Endothelial cell of umbilical vein (primary cell): ENCODE data around the gene SEPTIN7.

ENCODE experiments used
- EZH2 ChIP-seq: IDR thresholded peaks from 2 replicates; pipeline ENCODE4 v1.6.1; 2012; ENCODE audit warnings: borderline replicate concordance, low read depth, mild to moderate bottlenecking, moderate library complexity, low read length, inconsistent platforms; ENCODE audit not compliant: severe bottlenecking
- FOS ChIP-seq: IDR thresholded peaks from 2 replicates; pipeline ENCODE4 v1.6.1; 2011; ENCODE audit warnings: mild to moderate bottlenecking, low read length, moderate library complexity, borderline replicate concordance; ENCODE audit not compliant: insufficient read depth
- POLR2A ChIP-seq: IDR thresholded peaks from 2 replicates; pipeline ENCODE4 v1.6.1; 2012; ENCODE audit warnings: low read depth, mild to moderate bottlenecking, control low read depth, low read length
- POLR2AphosphoS5 ChIP-seq: IDR thresholded peaks from 2 replicates; pipeline ENCODE4 v1.6.1; 2012; ENCODE audit warnings: low read depth, mild to moderate bottlenecking, control low read depth, low read length, moderate library complexity; ENCODE audit not compliant: insufficient read depth
- TF ChIP-seq, protein P1 (sequence below), 2 donors: IDR thresholded peaks; 1 replicate in 1 of 2; 2 replicates in 1 of 2; pipeline ENCODE4 v1.5.1; 2011; ENCODE audit warnings: low read length in 2 of 2, mild to moderate bottlenecking in 2 of 2, moderate library complexity in 2 of 2, control low read depth in 1 of 2, inconsistent platforms in 1 of 2, low read depth in 1 of 2; ENCODE audit not compliant: insufficient read depth in 1 of 2; ENCODE audit errors: extremely low read depth in 1 of 2
- TF ChIP-seq, protein P2 (sequence below): IDR thresholded peaks from 2 replicates; pipeline ENCODE4 v1.6.1; 2011; ENCODE audit not compliant: insufficient read depth, insufficient read length

DNA sequence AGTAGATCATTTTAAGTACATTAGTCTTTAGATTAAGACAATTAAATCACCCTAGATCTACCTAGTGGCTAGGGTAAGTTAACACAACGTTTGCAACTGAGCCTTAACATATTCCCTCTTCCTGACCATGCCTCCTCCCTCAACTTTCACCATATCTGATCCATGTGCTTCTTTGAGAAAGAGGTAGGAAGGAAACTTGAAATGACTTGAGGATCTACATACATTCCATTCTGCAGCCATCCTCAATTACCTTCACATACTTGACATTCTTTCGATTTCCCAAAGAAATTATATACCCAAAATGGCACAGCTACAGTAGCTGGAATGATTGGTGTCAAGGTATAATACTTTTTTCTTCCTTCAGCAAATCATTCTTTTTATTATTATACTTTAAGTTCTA lies 12.9 kb upstream of the SEPTIN7 start:
- TF ChIP-seq, protein P1, sequence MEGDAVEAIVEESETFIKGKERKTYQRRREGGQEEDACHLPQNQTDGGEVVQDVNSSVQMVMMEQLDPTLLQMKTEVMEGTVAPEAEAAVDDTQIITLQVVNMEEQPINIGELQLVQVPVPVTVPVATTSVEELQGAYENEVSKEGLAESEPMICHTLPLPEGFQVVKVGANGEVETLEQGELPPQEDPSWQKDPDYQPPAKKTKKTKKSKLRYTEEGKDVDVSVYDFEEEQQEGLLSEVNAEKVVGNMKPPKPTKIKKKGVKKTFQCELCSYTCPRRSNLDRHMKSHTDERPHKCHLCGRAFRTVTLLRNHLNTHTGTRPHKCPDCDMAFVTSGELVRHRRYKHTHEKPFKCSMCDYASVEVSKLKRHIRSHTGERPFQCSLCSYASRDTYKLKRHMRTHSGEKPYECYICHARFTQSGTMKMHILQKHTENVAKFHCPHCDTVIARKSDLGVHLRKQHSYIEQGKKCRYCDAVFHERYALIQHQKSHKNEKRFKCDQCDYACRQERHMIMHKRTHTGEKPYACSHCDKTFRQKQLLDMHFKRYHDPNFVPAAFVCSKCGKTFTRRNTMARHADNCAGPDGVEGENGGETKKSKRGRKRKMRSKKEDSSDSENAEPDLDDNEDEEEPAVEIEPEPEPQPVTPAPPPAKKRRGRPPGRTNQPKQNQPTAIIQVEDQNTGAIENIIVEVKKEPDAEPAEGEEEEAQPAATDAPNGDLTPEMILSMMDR (IDR thresholded peaks at IDR 0.05; ENCODE audit: extremely low read depth in 1 of 2, insufficient read depth in 1 of 2, low read depth in 1 of 2, low read length in 2 of 2), result no peak
- TF ChIP-seq POLR2A (no peak), POLR2AphosphoS5 (no peak), EZH2 (no peak), FOS (no peak)
- TF ChIP-seq, protein P2, sequence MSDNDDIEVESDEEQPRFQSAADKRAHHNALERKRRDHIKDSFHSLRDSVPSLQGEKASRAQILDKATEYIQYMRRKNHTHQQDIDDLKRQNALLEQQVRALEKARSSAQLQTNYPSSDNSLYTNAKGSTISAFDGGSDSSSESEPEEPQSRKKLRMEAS, result no peak
